Uterus (tissue), 2 donors: ENCODE measurements around the gene PRELP.

Experiments
- CTCF ChIP-seq, 4 experiments: fragments of 200-600 bp in 2 of 4; fragments of 450-650 bp in 2 of 4; sonication (generic) in 2 of 4; IDR thresholded peaks; one replicate each; pipeline ENCODE4 v1.5.1; 2016 to 2019; ENCODE audit warnings: antibody characterized with exemption in 4 of 4, mild to moderate bottlenecking in 2 of 4, moderate library complexity in 1 of 4
- POLR2A ChIP-seq, 2 donors: fragments of 450-650 bp; IDR thresholded peaks; one replicate each; pipeline ENCODE4 v1.6.1; 2016; ENCODE audit warnings: antibody characterized with exemption in 2 of 2, mild to moderate bottlenecking in 1 of 2, moderate library complexity in 1 of 2

GRCh38 chr1:203470240-203470639 is 5.4 kb upstream of the PRELP start:
- TF ChIP-seq CTCF (IDR thresholded peaks at IDR 0.05) (no peak), POLR2A (IDR thresholded peaks at IDR 0.05) (no peak)
